Cardiac muscle cell (in vitro differentiated cells and primary cell): ENCODE data around the gene ISG20. TPM values are rescaled to one million over a fixed set of nuclear protein-coding genes. Genes with fewer than 3 reads are reported as not detected.

Experiments used
- DNase-seq, 2 donors: peaks; one replicate each; pipeline versions ENCODE4 v3.0.0 to v3.0.0-alpha.2; 2010 to 2017; ENCODE audit warnings: low read depth in 1 of 2, low spot score in 1 of 2
- H3K27ac ChIP-seq: fragments of 200-600 bp; sonication (generic); 2 replicates; pipeline ENCODE4 v1.5.1; 2016
- H3K27me3 ChIP-seq: fragments of 200-600 bp; sonication (generic); 2 replicates; pipeline ENCODE4 v1.6.0; 2016; ENCODE audit warnings: control low read depth
- H3K36me3 ChIP-seq: fragments of 200-600 bp; sonication (generic); 2 replicates; pipeline ENCODE4 v1.5.1; 2016; ENCODE audit warnings: control low read depth
- H3K4me1 ChIP-seq: fragments of 200-600 bp; sonication (generic); 2 replicates; pipeline ENCODE4 v1.8.1; 2017; ENCODE audit warnings: low read depth, mild to moderate bottlenecking, mixed run types
- H3K4me3 ChIP-seq: fragments of 200-600 bp; sonication (generic); 2 replicates; pipeline ENCODE4 v1.5.1; 2016; ENCODE audit warnings: mild to moderate bottlenecking
- H3K9me3 ChIP-seq: fragments of 200-600 bp; sonication (generic); 2 replicates; pipeline ENCODE4 v1.5.1; 2017; ENCODE audit warnings: low read depth, mild to moderate bottlenecking, control low read depth
- polyA plus RNA-seq: library from polyadenylated mRNA; unstranded; fragments of >200 nt; fragmentation: Nextera tagmentation; extraction: Ambion mirVana; gene quantifications from 2 replicates; pipeline ENCODE4 v1.2.1, GENCODE V29; 2016
- total RNA-seq: library from RNA; depleted of rRNA; stranded (reverse); fragments of >200 nt; gene quantifications from 2 replicates; pipeline ENCODE4 v1.2.3, GENCODE V29; 2016
- TF ChIP-seq, protein P1 (sequence below): IDR thresholded peaks from 2 replicates; pipeline ENCODE4 v1.5.1; 2012; ENCODE audit warnings: low read depth, mild to moderate bottlenecking, low read length

ISG20 gene
- total and polyA plus RNA-seq, 2 experiments from 2014 or later: 0.69 TPM; not detected in 1

DNA sequence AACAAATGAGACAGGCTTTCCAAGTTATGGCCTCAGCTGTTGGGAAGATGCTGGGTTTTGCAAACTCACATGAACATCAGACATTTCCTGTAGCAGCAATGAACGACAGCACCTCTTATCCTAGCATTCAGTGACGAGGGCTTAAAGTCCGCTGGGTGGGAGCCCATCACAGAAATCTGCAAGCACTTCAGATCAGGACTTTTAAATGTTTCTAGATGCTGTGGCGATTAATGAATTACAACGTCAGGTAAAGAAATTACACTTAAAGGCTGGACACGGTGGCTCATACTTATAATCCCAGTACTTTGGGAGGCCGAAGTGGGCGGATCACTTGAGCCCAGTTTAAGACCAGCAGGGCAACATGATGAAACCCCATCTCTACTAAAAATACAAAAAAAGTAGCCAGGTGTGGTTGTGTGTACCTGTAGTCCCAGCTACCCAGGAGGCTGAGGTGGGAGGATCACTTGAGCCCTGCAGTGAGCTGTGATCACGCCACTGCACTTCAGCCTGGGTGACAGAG is 13.8 kb upstream of the ISG20 start:
- Histone ChIP-seq H3K27ac (no peak overlapping the region), H3K27me3 (no peaks in the 10 kb centered on the region), H3K9me3 (no peaks in the 10 kb centered on the region), H3K4me3 (no peak overlapping the region), H3K36me3 (peaks cover 19% of the 10 kb centered on the region), H3K4me1 (peaks cover 5% of the 10 kb centered on the region)
- TF ChIP-seq, protein P1, sequence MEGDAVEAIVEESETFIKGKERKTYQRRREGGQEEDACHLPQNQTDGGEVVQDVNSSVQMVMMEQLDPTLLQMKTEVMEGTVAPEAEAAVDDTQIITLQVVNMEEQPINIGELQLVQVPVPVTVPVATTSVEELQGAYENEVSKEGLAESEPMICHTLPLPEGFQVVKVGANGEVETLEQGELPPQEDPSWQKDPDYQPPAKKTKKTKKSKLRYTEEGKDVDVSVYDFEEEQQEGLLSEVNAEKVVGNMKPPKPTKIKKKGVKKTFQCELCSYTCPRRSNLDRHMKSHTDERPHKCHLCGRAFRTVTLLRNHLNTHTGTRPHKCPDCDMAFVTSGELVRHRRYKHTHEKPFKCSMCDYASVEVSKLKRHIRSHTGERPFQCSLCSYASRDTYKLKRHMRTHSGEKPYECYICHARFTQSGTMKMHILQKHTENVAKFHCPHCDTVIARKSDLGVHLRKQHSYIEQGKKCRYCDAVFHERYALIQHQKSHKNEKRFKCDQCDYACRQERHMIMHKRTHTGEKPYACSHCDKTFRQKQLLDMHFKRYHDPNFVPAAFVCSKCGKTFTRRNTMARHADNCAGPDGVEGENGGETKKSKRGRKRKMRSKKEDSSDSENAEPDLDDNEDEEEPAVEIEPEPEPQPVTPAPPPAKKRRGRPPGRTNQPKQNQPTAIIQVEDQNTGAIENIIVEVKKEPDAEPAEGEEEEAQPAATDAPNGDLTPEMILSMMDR: no peak
- DNase-seq: no peak

DNA sequence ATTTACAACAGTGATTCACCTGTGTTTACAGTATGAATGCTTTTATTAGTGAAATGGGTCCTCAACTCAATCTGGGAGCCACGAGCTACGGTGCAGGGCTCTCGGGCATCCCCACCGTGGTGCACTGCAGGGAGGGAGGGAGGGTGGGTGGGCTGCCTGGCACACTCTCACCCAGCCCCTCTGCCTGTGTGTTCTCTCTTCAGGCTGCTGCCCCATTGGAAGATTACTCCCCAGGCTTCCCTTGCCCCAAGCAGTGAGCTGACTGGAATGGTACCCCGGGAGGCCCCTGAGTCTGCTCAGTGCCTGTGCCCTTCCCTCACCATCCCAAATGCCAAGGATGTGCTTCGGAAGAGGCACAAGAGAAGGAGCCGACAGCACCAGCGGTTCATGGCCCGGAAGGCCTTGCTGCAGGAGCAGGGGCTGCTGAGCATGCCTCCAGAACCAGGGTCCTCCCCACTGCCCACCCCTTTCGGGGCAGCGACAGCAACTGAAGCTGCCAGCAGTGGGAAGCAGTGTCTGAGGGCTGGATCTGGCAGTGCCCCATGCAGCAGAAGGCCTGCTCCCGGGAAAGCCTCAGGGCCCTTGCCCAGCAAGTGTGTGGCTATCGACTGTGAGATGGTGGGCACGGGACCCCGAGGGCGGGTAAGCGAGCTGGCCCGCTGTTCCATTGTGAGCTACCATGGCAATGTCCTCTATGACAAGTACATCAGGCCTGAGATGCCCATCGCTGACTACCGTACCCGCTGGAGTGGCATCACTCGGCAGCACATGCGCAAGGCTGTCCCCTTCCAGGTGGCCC is 12.7 kb upstream of the ISG20 start:
- H3K4me1 ChIP-seq: peaks cover 5% of the 10 kb centered on the region
- H3K27me3 ChIP-seq: no peaks in the 10 kb centered on the region
- no peak for DNase-seq
- H3K27ac ChIP-seq: no peak overlapping the region
- TF ChIP-seq, protein P1: no peak
- H3K36me3 ChIP-seq: peaks cover 20% of the 10 kb centered on the region
- H3K4me3 ChIP-seq: no peak overlapping the region
- no peaks in the 10 kb centered on the region for H3K9me3 ChIP-seq

DNA sequence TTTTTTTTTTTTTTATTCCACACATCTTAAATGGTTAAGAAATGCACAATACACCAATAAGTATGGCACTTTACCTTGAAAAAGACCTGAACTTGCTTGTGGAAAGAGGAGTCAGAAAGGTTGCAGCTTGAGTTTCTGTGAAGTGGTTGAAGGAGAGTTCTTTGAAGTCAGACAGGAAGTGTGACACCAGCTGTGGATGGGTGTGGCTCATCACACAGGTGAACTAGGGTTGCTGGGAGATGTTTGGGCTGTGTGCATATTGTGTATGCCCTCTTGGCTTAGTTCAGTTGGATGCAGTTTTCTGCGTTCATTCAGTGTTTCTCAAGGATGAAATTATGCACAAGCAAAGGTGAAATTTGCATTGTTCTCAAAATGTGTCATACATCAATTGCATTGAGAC is 11.4 kb upstream of the ISG20 start:
- peaks cover 20% of the 10 kb centered on the region for H3K36me3 ChIP-seq
- no peaks in the 10 kb centered on the region for H3K9me3 ChIP-seq
- DNase-seq: no peak
- H3K27me3 ChIP-seq: no peaks in the 10 kb centered on the region
- no peak overlapping the region for H3K27ac ChIP-seq
- H3K4me1 ChIP-seq: peaks cover 5% of the 10 kb centered on the region
- no peak overlapping the region for H3K4me3 ChIP-seq
- TF ChIP-seq, protein P1: no peak

DNA sequence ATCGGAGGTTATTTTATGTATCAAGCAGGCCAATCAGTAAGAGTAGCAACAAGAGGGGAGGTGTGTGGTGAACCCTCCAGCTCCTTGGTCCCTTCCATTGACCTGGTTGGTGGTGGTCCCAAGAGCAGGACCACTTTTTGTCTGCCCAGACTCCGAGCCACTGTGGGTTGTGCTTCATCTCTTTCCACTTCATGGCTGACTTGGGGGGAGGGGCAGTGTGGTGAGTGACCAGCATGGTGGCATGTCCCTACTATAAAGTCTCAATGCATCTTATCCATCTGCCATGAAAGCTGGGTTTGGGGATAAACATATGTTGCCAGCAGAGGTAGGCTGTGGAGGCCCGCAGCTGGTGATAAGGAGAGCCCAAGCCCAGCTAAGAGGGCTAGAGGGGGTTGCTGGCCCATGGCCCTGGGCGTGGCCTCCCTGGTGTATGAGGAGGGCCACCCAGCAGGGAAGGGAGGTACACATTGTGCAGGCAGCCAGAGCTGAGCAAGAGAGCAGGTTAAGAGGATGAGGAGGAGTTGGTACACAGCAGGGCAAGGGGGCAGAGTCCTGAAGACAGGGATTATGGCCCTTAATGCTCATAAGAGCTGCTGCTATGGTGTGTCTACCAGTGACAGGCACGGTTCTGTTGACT is 10.7 kb upstream of the ISG20 start:
- TF ChIP-seq, protein P1: no peak
- Histone ChIP-seq H3K4me1 (no peaks in the 10 kb centered on the region), H3K27me3 (no peaks in the 10 kb centered on the region), H3K9me3 (no peaks in the 10 kb centered on the region), H3K27ac (no peak overlapping the region), H3K36me3 (peaks cover 20% of the 10 kb centered on the region), H3K4me3 (no peak overlapping the region)
- DNase-seq: no peak

DNA sequence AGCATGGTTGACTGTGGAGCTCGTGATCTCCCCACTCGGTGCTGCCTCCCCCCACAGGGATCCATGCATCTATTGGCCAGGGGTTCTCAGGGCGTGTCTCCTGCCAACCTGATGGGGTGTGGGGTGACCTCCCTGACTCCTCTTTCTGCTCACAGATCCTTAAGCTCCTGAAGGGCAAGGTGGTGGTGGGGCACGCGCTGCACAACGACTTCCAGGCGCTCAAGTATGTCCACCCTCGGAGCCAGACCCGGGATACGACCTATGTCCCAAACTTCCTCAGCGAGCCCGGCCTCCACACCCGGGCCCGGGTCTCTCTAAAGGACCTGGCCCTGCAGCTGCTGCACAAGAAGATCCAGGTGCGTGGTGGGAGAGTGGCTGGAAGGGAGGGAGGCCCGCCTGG is 9.7 kb upstream of the ISG20 start:
- no peak for DNase-seq
- TF ChIP-seq, protein P1: no peak
- Histone ChIP-seq H3K27me3 (no peaks in the 10 kb centered on the region), H3K9me3 (no peaks in the 10 kb centered on the region), H3K27ac (no peak overlapping the region), H3K4me3 (no peak overlapping the region), H3K4me1 (no peaks in the 10 kb centered on the region), H3K36me3 (peaks cover 20% of the 10 kb centered on the region)
